HepG2 (cell line): ENCODE data around the gene SAPCD2. TPM values are rescaled to one million over a fixed set of nuclear protein-coding genes. Genes with fewer than 3 reads are reported as not detected.

Experiments used
- ATAC-seq: fragments of 200-7000 bp; cut with Tn5 transposase; 3 replicates; pipeline ENCODE4 v1.9.1; 2020; ENCODE audit warnings: mild to moderate bottlenecking, moderate library complexity
- BruUV-seq: library from RNA; stranded (reverse); fragments of 400-500 nt; replicated peaks from 2 replicates; lab custom pipeline; 2021; lab: Mats Ljungman, UMichigan
- CTCF ChIA-PET: fragments of 300-600 bp; formaldehyde crosslinking; extraction: SDS; loops from one replicate; lab custom pipeline; 2021; ENCODE audit warnings: low total read pairs, inconsistent platforms, low intra/inter-chr PET ratio; lab: Yijun Ruan, JAX
- POLR2A ChIA-PET: fragments of 350-600 bp; sonication (Branson Sonifier 250); formaldehyde crosslinking; loops from one replicate; lab custom pipeline; 2020; ENCODE audit warnings: antibody characterized with exemption, inconsistent platforms; lab: Yijun Ruan, JAX
- DNase-seq: peaks from one replicate; pipeline ENCODE4 v3.0.0-alpha.2; 2015; ENCODE audit warnings: low spot score
- FAIRE-seq: peaks from 3 replicates; lab custom pipeline; 2011; peaks lifted over from hg19 to GRCh38; lab: Jason Lieb, UNC
- H2AFZ ChIP-seq: one replicate; pipeline ENCODE4 v1.6.1; 2011; ENCODE audit warnings: low read length, inconsistent platforms
- H3K27ac ChIP-seq: fragments of 300-600 bp; 3 replicates; pipeline ENCODE4 v1.8.0; 2011; ENCODE audit warnings: mixed run types, mild to moderate bottlenecking, mixed read lengths, low read length, inconsistent platforms; ENCODE audit not compliant: insufficient read depth; ENCODE audit errors: extremely low read length
- H3K27me3 ChIP-seq, 2 experiments: fragments of 200-600 bp in 1 of 2; 2 replicates in 1 of 2; 3 replicates in 1 of 2; pipeline versions ENCODE4 v1.6.0 to v1.8.0; 2011; ENCODE audit warnings: low read length in 2 of 2, mild to moderate bottlenecking in 2 of 2, moderate library complexity in 2 of 2, inconsistent platforms in 1 of 2; ENCODE audit not compliant: insufficient read depth in 2 of 2, control insufficient read depth in 1 of 2
- H3K36me3 ChIP-seq, 2 experiments: fragments of 200-600 bp in 1 of 2; replicated peaks in 1 of 2; 2 replicates in 1 of 2; 3 replicates in 1 of 2; pipeline versions ENCODE4 v1.5.1 to v1.8.0; 2011; ENCODE audit warnings: low read length in 2 of 2, inconsistent platforms in 1 of 2; ENCODE audit not compliant: insufficient read depth in 2 of 2, control insufficient read depth in 1 of 2
- H3K4me1 ChIP-seq: 2 replicates; pipeline ENCODE4 v1.5.1; 2012; ENCODE audit warnings: low read length, inconsistent platforms; ENCODE audit not compliant: insufficient read depth
- H3K4me2 ChIP-seq: 2 replicates; pipeline ENCODE4 v1.6.0; 2011; ENCODE audit warnings: low read depth, low read length, inconsistent platforms
- H3K4me3 ChIP-seq, 3 experiments: fragments of 200-600 bp in 1 of 3; sonication (generic), shearing (Covaris generic) in 1 of 3; replicated peaks in 1 of 3; 2 replicates each; pipeline ENCODE4 v1.5.1; 2011 to 2016; ENCODE audit warnings: low read length in 3 of 3, inconsistent platforms in 2 of 3, low read depth in 2 of 3, mild to moderate bottlenecking in 2 of 3, control low read depth in 1 of 3, mixed read lengths in 1 of 3; ENCODE audit not compliant: insufficient read depth in 1 of 3
- H3K79me2 ChIP-seq: one replicate; pipeline ENCODE4 v1.6.1; 2011; ENCODE audit warnings: low read length, inconsistent platforms; ENCODE audit not compliant: insufficient read depth
- H3K9ac ChIP-seq: 2 replicates; pipeline ENCODE4 v1.6.0; 2011; ENCODE audit warnings: mild to moderate bottlenecking, low read depth, low read length, inconsistent platforms; ENCODE audit not compliant: insufficient read depth
- H3K9me3 ChIP-seq: 2 replicates; pipeline ENCODE4 v1.5.1; 2012; ENCODE audit warnings: mild to moderate bottlenecking, low read length
- H4K20me1 ChIP-seq: 2 replicates; pipeline ENCODE4 v1.6.0; 2011; ENCODE audit warnings: inconsistent platforms, mild to moderate bottlenecking, low read length, moderate library complexity; ENCODE audit not compliant: insufficient read depth
- ZNF629 ChIP-seq: sonication (generic); formaldehyde crosslinking; conservative IDR thresholded peaks from 2 replicates; pipeline ENCODE4 v1.5.0; 2020; ENCODE audit warnings: missing genetic modification reagents
- ZNF75D ChIP-seq: sonication (generic); formaldehyde crosslinking; IDR thresholded peaks from 2 replicates; pipeline ENCODE4 v1.8.1; 2023; ENCODE audit warnings: missing genetic modification reagents, mild to moderate bottlenecking, borderline replicate concordance
- ZNF768 ChIP-seq: sonication (generic); formaldehyde crosslinking; IDR thresholded peaks from 2 replicates; pipeline ENCODE4 v1.4.0; 2020; ENCODE audit warnings: missing genetic modification reagents
- ZSCAN21 ChIP-seq: sonication (generic); formaldehyde crosslinking; IDR thresholded peaks from 2 replicates; pipeline ENCODE4 v1.8.0; 2022; ENCODE audit warnings: mild to moderate bottlenecking, missing genetic modification reagents, moderate library complexity, borderline replicate concordance
- WGBS: methylation state at CpG from one replicate; pipeline ENCODE4 v1.1.6; 2017; ENCODE audit warnings: low lambda C conversion rate; 5-methylcytosine and 5-hydroxymethylcytosine counted together
- in situ Hi-C: cut with HindIII; loops from 2 replicates; pipeline ENCODE4 v1.10.0; 2017; ENCODE audit warnings: low pct_unique_long_range_greater_than_20kb; ENCODE audit not compliant: extremely low pct_ligation_motif_present
- intact Hi-C: fragments of 100-400 bp; cut with micrococcal nuclease; formaldehyde crosslinking; loops from one replicate; pipeline ENCODE4 v1.10.0; 2022; ENCODE audit not compliant: unreplicated experiment
- polyA plus RNA-seq, 8 experiments: library from polyadenylated mRNA; depleted of rRNA in 3 of 8; stranded (reverse) in 7 of 8; unstranded in 1 of 8; fragments of >200 nt; fragmentation: Illumina TruSeq in 4 of 8; extraction: Trizol in 4 of 8; gene quantifications; 2 replicates each; pipeline versions ENCODE4 v1.2.1 to v1.2.3, GENCODE V29; 2011 to 2016; ENCODE audit warnings: low read depth in 4 of 8, missing spikeins in 1 of 8, mixed read lengths in 1 of 8; ENCODE audit not compliant: insufficient read depth in 1 of 8
- total RNA-seq, 5 experiments: library from RNA; depleted of rRNA; stranded (reverse); fragments of >200 nt; fragmentation: Illumina TruSeq; extraction: Trizol; gene quantifications; 2 replicates each; pipeline ENCODE4 v1.2.3, GENCODE V29; 2016; ENCODE audit warnings: low read depth in 1 of 5
- TF ChIP-seq, protein P1 (sequence below), 2 experiments: fragments of 450-650 bp in 1 of 2; sonication (generic) in 1 of 2; formaldehyde crosslinking in 1 of 2; IDR thresholded peaks; 2 replicates each; pipeline versions ENCODE4 v1.6.1 to v1.8.0; 2016 to 2022; ENCODE audit warnings: antibody characterized with exemption in 1 of 2, mild to moderate bottlenecking in 1 of 2, missing genetic modification reagents in 1 of 2
- TF ChIP-seq, protein P2 (sequence below): sonication (generic); formaldehyde crosslinking; IDR thresholded peaks from 2 replicates; pipeline ENCODE4 v1.8.0; 2023; ENCODE audit warnings: mild to moderate bottlenecking, missing genetic modification reagents

SAPCD2 gene
- total and polyA plus RNA-seq, 2 of the 13 experiments (the other 11 are each of a cell fraction or from before 2014, with no cell fraction given), result 21.9 to 42.8 TPM

DNA sequence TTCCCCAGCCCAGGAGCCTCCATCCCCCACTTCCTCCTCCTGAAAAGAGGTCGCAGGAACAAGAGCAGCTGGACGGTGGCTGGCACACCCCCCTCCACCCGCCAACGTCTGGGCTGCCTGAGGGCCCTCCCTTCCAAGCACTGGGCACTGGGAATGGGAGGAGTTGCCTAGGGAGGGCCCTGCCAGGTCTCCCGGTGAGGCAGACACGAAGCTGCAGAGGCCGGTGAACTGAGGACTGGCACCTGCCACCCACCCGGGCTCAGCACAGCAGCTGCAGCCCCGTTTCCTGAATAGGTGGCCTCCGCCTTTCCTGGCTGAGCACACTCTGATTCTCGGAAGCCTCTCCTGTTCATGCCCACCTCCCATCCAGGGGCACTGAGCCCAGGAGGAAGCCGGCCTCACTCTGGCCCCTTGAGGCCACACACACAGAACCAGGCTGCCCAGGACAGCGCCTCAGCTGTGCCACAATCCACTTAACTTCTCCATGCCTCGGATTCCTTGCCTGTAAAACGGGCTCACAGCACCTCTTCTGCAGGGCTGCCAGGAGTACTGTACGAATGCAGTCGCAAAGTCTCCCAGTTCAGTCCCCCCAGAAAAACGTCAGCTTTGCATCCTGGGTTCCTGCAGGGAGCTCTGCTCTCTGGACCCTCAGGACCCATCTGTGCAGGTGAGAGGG lies 25.7 kb downstream of the SAPCD2 start:
- peaks cover 25% of the 10 kb centered on the region for H3K4me1 ChIP-seq
- no peaks in the 10 kb centered on the region for H3K9me3 ChIP-seq
- H3K79me2 ChIP-seq, result no peaks in the 10 kb centered on the region
- no TSS peak for BruUV-seq
- H2AFZ ChIP-seq, result no peak overlapping the region
- in situ Hi-C loops, result loop anchor here (10.0 kb wide), 1 partner anchor 270 kb away; no protein-coding TSS in a partner anchor
- peak overlapping the region in 2 of 3 experiments; percentile 54 to 77; a peak in 4 of 6 replicates for H3K4me3 ChIP-seq
- H3K4me2 ChIP-seq, result peak overlapping the region; percentile 84
- H3K27me3 ChIP-seq, result peaks cover 3 to 27% of the 10 kb centered on the region in 2 experiments; a peak in 4 of 5 replicates
- H4K20me1 ChIP-seq, result peaks cover 3% of the 10 kb centered on the region; the same call in 1 of the 2 replicates
- TF ChIP-seq, protein P1, sequence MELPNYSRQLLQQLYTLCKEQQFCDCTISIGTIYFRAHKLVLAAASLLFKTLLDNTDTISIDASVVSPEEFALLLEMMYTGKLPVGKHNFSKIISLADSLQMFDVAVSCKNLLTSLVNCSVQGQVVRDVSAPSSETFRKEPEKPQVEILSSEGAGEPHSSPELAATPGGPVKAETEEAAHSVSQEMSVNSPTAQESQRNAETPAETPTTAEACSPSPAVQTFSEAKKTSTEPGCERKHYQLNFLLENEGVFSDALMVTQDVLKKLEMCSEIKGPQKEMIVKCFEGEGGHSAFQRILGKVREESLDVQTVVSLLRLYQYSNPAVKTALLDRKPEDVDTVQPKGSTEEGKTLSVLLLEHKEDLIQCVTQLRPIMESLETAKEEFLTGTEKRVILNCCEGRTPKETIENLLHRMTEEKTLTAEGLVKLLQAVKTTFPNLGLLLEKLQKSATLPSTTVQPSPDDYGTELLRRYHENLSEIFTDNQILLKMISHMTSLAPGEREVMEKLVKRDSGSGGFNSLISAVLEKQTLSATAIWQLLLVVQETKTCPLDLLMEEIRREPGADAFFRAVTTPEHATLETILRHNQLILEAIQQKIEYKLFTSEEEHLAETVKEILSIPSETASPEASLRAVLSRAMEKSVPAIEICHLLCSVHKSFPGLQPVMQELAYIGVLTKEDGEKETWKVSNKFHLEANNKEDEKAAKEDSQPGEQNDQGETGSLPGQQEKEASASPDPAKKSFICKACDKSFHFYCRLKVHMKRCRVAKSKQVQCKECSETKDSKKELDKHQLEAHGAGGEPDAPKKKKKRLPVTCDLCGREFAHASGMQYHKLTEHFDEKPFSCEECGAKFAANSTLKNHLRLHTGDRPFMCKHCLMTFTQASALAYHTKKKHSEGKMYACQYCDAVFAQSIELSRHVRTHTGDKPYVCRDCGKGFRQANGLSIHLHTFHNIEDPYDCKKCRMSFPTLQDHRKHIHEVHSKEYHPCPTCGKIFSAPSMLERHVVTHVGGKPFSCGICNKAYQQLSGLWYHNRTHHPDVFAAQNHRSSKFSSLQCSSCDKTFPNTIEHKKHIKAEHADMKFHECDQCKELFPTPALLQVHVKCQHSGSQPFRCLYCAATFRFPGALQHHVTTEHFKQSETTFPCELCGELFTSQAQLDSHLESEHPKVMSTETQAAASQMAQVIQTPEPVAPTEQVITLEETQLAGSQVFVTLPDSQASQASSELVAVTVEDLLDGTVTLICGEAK (IDR thresholded peaks at IDR 0.05), result no peak
- TF ChIP-seq, protein P1 (CRISPR knock-in tag; IDR thresholded peaks at IDR 0.05), result 0 out of 2 replicates have a peak, but pooled peaks have one; percentile 24
- TF ChIP-seq ZNF768 (CRISPR knock-in tag) (peak; percentile 54; the same call in 1 of the 2 replicates), ZSCAN21 (CRISPR knock-in tag) (0 out of 2 replicates have a peak, but pooled peaks have one; percentile 18), ZNF75D (CRISPR knock-in tag) (no peak), ZNF629 (CRISPR knock-in tag) (peak; percentile 52; the same call in 1 of the 2 replicates)
- TF ChIP-seq, protein P2, sequence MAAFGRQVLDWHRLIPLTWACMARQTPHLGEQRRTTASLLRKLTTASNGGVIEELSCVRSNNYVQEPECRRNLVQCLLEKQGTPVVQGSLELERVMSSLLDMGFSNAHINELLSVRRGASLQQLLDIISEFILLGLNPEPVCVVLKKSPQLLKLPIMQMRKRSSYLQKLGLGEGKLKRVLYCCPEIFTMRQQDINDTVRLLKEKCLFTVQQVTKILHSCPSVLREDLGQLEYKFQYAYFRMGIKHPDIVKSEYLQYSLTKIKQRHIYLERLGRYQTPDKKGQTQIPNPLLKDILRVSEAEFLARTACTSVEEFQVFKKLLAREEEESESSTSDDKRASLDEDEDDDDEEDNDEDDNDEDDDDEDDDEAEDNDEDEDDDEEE (CRISPR knock-in tag), result no peak
- TF ChIP-seq, all 625 proteins: peak for 4
- POLR2A ChIA-PET, result no interaction called here
- CTCF ChIA-PET, result interaction anchor here (2.8 kb wide), 1 partner anchor 19 kb away, joined by 16 read pairs; no protein-coding TSS in a partner anchor
- no peak overlapping the region for H3K9ac ChIP-seq
- no peak for ATAC-seq
- intact Hi-C loops, result no loop called here
- WGBS, result 15% methylated on average over 9 of the region's 18 CpGs
- no peaks in the 10 kb centered on the region for H3K36me3 ChIP-seq
- no peak for FAIRE-seq
- no peak overlapping the region for H3K27ac ChIP-seq
- no peak for DNase-seq
